ENCODE results near the gene MED6.

- no peak for TF ChIP-seq GABPB1 (CRISPR knock-in tag; IDR thresholded peaks at IDR 0.05)
- no peak for TF ChIP-seq ZNF263 (CRISPR knock-in tag; IDR thresholded peaks at IDR 0.05; ENCODE audit: low read depth)
- no peak for TF ChIP-seq ELF4 (CRISPR knock-in tag; IDR thresholded peaks at IDR 0.05; ENCODE audit: low read depth)
- TF ChIP-seq CTCF (IDR thresholded peaks at IDR 0.05) = no peak
- TF ChIP-seq ZNF232 (CRISPR knock-in tag; IDR thresholded peaks at IDR 0.05) = no peak
- no peak for TF ChIP-seq TP53 (CRISPR knock-in tag; IDR thresholded peaks at IDR 0.05)
- no peak for TF ChIP-seq NFE2L1 (CRISPR knock-in tag; IDR thresholded peaks at IDR 0.05)
- no peak for TF ChIP-seq NR2C2 (CRISPR knock-in tag; IDR thresholded peaks at IDR 0.05)
- no peak for TF ChIP-seq ETV6 (CRISPR knock-in tag; IDR thresholded peaks at IDR 0.05)
These were observed 10.8 kb upstream of the MED6 start for GRCh38 chr14:70611216-70611615.

Data from WTC11 (cell line).